ENCODE results near the gene CRADD.

- no peak for TF ChIP-seq CTCF (IDR thresholded peaks at IDR 0.05)
- TF ChIP-seq EP300 (IDR thresholded peaks at IDR 0.05) = no peak
- TF ChIP-seq POLR2A (IDR thresholded peaks at IDR 0.05; ENCODE audit: low read depth) = no peak
Observed at GRCh38 chr12:93702707-93703315, 25.6 kb downstream of the CRADD start.
